Measurements from ENCODE around the gene WBP4. TPM values are rescaled to one million over a fixed set of nuclear protein-coding genes. Genes with fewer than 3 reads are reported as not detected.

Gene WBP4
- total and polyA plus RNA-seq, 4 donors, result 3.9 to 6.8 (median 5.5) TPM

DNA sequence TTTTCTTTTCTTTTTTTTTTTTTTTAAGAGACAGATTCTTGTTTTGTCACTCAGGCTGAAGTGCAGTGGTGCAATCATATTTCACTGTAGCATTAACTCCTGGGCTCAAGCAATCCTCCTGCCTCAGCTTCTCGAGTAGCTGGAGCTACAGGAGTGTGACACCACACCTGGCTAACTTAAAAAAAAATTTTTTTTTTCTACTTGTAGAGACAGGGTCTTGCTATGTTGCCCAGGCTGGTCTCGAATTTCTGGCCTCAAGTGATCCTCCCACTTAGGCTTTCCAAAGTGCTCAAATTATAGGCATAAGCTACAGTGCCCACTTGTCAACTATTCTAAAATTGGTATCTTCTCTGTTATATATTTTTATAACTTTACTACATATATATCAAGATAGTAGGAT, 48.8 kb upstream of the WBP4 start:
- Histone ChIP-seq H3K9ac (ENCODE audit: low read depth in 1 of 2, low read length in 2 of 2) (no peak overlapping the region), H3K27ac (ENCODE audit: low read depth in 1 of 2, low read length in 2 of 2) (no peak overlapping the region), H3K4me3 (ENCODE audit: low read depth in 1 of 3, low read length in 3 of 3) (no peak overlapping the region), H3K4me1 (ENCODE audit: control insufficient read depth in 4 of 4, insufficient read depth in 4 of 4, low read length in 3 of 4) (peaks cover 6 to 29% (median 12%) of the 10 kb centered on the region in 4 donors), H3K36me3 (ENCODE audit: control insufficient read depth in 4 of 4, insufficient read depth in 3 of 4, low read depth in 1 of 4, low read length in 3 of 4) (peaks cover 0 to 3% (median 0%) of the 10 kb centered on the region in 4 donors), H3K9me3 (ENCODE audit: control insufficient read depth in 4 of 4, low read length in 3 of 4) (no peaks in the 10 kb centered on the region), H3K27me3 (ENCODE audit: control insufficient read depth in 4 of 4, insufficient read depth in 4 of 4, low read length in 3 of 4) (no peaks in the 10 kb centered on the region)
- 92% methylated on average over 2 of the region's 2 CpGs for WGBS
- DNase-seq (ENCODE audit: low spot score), result no peak
- TF ChIP-seq, protein P1, sequence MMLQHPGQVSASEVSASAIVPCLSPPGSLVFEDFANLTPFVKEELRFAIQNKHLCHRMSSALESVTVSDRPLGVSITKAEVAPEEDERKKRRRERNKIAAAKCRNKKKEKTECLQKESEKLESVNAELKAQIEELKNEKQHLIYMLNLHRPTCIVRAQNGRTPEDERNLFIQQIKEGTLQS (IDR thresholded peaks at IDR 0.05), result no peak
- no peak for TF ChIP-seq HNF4A (conservative IDR thresholded peaks at IDR 0.05)
- TF ChIP-seq GABPA (IDR thresholded peaks at IDR 0.05 in 1 of 2, conservative IDR thresholded peaks at IDR 0.05 in 1 of 2), result no peak
- no peak for TF ChIP-seq JUND (IDR thresholded peaks at IDR 0.05)
- no peak for TF ChIP-seq TAF1 (conservative IDR thresholded peaks at IDR 0.05)
- no peak for TF ChIP-seq RXRA (IDR thresholded peaks at IDR 0.05)
- TF ChIP-seq FOXA2 (IDR thresholded peaks at IDR 0.05), result no peak
- TF ChIP-seq, protein P2, sequence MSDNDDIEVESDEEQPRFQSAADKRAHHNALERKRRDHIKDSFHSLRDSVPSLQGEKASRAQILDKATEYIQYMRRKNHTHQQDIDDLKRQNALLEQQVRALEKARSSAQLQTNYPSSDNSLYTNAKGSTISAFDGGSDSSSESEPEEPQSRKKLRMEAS (IDR thresholded peaks at IDR 0.05), result no peak
- no peak for TF ChIP-seq EGR1 (IDR thresholded peaks at IDR 0.05; ENCODE audit: low read depth in 2 of 2)
- TF ChIP-seq, protein P3, sequence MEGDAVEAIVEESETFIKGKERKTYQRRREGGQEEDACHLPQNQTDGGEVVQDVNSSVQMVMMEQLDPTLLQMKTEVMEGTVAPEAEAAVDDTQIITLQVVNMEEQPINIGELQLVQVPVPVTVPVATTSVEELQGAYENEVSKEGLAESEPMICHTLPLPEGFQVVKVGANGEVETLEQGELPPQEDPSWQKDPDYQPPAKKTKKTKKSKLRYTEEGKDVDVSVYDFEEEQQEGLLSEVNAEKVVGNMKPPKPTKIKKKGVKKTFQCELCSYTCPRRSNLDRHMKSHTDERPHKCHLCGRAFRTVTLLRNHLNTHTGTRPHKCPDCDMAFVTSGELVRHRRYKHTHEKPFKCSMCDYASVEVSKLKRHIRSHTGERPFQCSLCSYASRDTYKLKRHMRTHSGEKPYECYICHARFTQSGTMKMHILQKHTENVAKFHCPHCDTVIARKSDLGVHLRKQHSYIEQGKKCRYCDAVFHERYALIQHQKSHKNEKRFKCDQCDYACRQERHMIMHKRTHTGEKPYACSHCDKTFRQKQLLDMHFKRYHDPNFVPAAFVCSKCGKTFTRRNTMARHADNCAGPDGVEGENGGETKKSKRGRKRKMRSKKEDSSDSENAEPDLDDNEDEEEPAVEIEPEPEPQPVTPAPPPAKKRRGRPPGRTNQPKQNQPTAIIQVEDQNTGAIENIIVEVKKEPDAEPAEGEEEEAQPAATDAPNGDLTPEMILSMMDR (IDR thresholded peaks at IDR 0.05; ENCODE audit: low read depth, low read length, missing input control), result no peak
- TF ChIP-seq, protein P4, sequence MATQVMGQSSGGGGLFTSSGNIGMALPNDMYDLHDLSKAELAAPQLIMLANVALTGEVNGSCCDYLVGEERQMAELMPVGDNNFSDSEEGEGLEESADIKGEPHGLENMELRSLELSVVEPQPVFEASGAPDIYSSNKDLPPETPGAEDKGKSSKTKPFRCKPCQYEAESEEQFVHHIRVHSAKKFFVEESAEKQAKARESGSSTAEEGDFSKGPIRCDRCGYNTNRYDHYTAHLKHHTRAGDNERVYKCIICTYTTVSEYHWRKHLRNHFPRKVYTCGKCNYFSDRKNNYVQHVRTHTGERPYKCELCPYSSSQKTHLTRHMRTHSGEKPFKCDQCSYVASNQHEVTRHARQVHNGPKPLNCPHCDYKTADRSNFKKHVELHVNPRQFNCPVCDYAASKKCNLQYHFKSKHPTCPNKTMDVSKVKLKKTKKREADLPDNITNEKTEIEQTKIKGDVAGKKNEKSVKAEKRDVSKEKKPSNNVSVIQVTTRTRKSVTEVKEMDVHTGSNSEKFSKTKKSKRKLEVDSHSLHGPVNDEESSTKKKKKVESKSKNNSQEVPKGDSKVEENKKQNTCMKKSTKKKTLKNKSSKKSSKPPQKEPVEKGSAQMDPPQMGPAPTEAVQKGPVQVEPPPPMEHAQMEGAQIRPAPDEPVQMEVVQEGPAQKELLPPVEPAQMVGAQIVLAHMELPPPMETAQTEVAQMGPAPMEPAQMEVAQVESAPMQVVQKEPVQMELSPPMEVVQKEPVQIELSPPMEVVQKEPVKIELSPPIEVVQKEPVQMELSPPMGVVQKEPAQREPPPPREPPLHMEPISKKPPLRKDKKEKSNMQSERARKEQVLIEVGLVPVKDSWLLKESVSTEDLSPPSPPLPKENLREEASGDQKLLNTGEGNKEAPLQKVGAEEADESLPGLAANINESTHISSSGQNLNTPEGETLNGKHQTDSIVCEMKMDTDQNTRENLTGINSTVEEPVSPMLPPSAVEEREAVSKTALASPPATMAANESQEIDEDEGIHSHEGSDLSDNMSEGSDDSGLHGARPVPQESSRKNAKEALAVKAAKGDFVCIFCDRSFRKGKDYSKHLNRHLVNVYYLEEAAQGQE (IDR thresholded peaks at IDR 0.05), result no peak
- TF ChIP-seq RAD21 (IDR thresholded peaks at IDR 0.05), result no peak

DNA sequence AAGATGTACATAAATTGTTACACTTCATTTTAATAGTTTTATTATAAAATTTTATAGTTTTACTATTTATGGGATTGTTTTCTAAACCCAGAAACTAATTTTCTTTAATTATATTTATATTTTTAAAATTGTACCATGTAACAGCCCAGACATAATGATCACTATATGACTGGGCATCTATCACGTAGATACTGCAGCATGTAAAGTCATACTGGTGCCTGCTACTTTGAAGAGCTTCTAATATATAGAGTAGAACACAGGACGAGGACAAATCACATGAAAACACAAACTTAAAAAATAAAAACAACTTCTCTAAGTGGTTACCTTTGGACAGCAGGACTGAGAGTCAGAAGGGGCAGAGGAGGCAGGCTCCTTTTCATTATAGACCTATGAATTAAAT, 47.5 kb upstream of the WBP4 start:
- DNase-seq (ENCODE audit: low spot score), result no peak
- Histone ChIP-seq H3K9me3 (ENCODE audit: control insufficient read depth in 4 of 4, low read length in 3 of 4) (no peaks in the 10 kb centered on the region), H3K9ac (ENCODE audit: low read depth in 1 of 2, low read length in 2 of 2) (no peak overlapping the region), H3K27ac (ENCODE audit: low read depth in 1 of 2, low read length in 2 of 2) (no peak overlapping the region), H3K27me3 (ENCODE audit: control insufficient read depth in 4 of 4, insufficient read depth in 4 of 4, low read length in 3 of 4) (no peaks in the 10 kb centered on the region), H3K4me1 (ENCODE audit: control insufficient read depth in 4 of 4, insufficient read depth in 4 of 4, low read length in 3 of 4) (peaks cover 3 to 21% (median 5%) of the 10 kb centered on the region in 4 donors), H3K4me3 (ENCODE audit: low read depth in 1 of 3, low read length in 3 of 3) (no peak overlapping the region), H3K36me3 (ENCODE audit: control insufficient read depth in 4 of 4, insufficient read depth in 3 of 4, low read depth in 1 of 4, low read length in 3 of 4) (peaks cover 0 to 3% (median 0%) of the 10 kb centered on the region in 4 donors)
- 85% methylated on average over 2 of the region's 2 CpGs for WGBS
- TF ChIP-seq NR2F2 (IDR thresholded peaks at IDR 0.05) (no peak), HNF4A (conservative IDR thresholded peaks at IDR 0.05) (no peak), JUND (IDR thresholded peaks at IDR 0.05) (no peak), YY1 (IDR thresholded peaks at IDR 0.05) (no peak), SP1 (IDR thresholded peaks at IDR 0.05) (no peak), TAF1 (conservative IDR thresholded peaks at IDR 0.05) (no peak), RAD21 (IDR thresholded peaks at IDR 0.05) (no peak), FOXA1 (IDR thresholded peaks at IDR 0.05) (no peak), FOXA2 (IDR thresholded peaks at IDR 0.05) (no peak), HNF4G (IDR thresholded peaks at IDR 0.05) (no peak)
- TF ChIP-seq, protein P2 (IDR thresholded peaks at IDR 0.05), result no peak
- TF ChIP-seq, protein P1 (IDR thresholded peaks at IDR 0.05), result no peak
- TF ChIP-seq, protein P3 (IDR thresholded peaks at IDR 0.05; ENCODE audit: low read depth, low read length, missing input control), result no peak
- TF ChIP-seq, protein P5, sequence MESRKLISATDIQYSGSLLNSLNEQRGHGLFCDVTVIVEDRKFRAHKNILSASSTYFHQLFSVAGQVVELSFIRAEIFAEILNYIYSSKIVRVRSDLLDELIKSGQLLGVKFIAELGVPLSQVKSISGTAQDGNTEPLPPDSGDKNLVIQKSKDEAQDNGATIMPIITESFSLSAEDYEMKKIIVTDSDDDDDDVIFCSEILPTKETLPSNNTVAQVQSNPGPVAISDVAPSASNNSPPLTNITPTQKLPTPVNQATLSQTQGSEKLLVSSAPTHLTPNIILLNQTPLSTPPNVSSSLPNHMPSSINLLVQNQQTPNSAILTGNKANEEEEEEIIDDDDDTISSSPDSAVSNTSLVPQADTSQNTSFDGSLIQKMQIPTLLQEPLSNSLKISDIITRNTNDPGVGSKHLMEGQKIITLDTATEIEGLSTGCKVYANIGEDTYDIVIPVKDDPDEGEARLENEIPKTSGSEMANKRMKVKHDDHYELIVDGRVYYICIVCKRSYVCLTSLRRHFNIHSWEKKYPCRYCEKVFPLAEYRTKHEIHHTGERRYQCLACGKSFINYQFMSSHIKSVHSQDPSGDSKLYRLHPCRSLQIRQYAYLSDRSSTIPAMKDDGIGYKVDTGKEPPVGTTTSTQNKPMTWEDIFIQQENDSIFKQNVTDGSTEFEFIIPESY (IDR thresholded peaks at IDR 0.05), result no peak
